IPS-20b (cell line): ENCODE data around the gene HINT2.

Source experiments
- H3K27ac ChIP-seq: one replicate; pipeline ENCODE4 v1.5.1; 2013; ENCODE audit warnings: low read length
- H3K27me3 ChIP-seq: 2 replicates; pipeline ENCODE4 v1.6.1; 2013; ENCODE audit warnings: mild to moderate bottlenecking, low read length, inconsistent platforms; ENCODE audit not compliant: insufficient read depth
- H3K36me3 ChIP-seq: 2 replicates; pipeline ENCODE4 v1.6.1; 2013; ENCODE audit warnings: low read depth, mild to moderate bottlenecking, inconsistent platforms, low read length, moderate library complexity; ENCODE audit not compliant: insufficient read depth
- H3K4me1 ChIP-seq: 2 replicates; pipeline ENCODE4 v1.6.1; 2013; ENCODE audit warnings: mild to moderate bottlenecking, control low read depth, inconsistent platforms, low read length, moderate library complexity; ENCODE audit not compliant: insufficient read depth
- H3K4me3 ChIP-seq: 2 replicates; pipeline ENCODE4 v1.5.1; 2013; ENCODE audit warnings: mild to moderate bottlenecking, low read length, inconsistent platforms
- H3K9ac ChIP-seq: 2 replicates; pipeline ENCODE4 v1.6.1; 2013; ENCODE audit warnings: low read depth, mild to moderate bottlenecking, inconsistent platforms, low read length, moderate library complexity
- H3K9me3 ChIP-seq: 2 replicates; pipeline ENCODE4 v1.6.1; 2013; ENCODE audit warnings: mild to moderate bottlenecking, low read depth, low read length, inconsistent platforms; ENCODE audit not compliant: insufficient read depth

HINT2 gene

GRCh38 chr9:35814841-35815543 lies at the start of gene HINT2:
TSS of gene HINT2 (minus strand) at chr9:35815042. CDS start at chr9:35814979, 63 bp downstream.
- H3K9ac ChIP-seq: peak within 1 kb of the TSS; percentile 89; the same call in 1 of the 2 replicates
- H3K27ac ChIP-seq: peak within 1 kb of the TSS; percentile 66
- H3K9me3 ChIP-seq: no peaks in the 10 kb centered on the region
- peaks cover 11% of the 10 kb centered on the region; the same call in 1 of the 2 replicates for H3K4me1 ChIP-seq
- no peaks in the 10 kb centered on the region for H3K36me3 ChIP-seq
- peak within 1 kb of the TSS; percentile 74 for H3K4me3 ChIP-seq
- no peaks in the 10 kb centered on the region for H3K27me3 ChIP-seq

- Histone ChIP-seq H3K36me3 (no peaks in the 10 kb centered on the region), H3K4me3 (no peak overlapping the region), H3K9me3 (no peaks in the 10 kb centered on the region), H3K27me3 (peaks cover 20% of the 10 kb centered on the region), H3K4me1 (no peaks in the 10 kb centered on the region), H3K27ac (no peak overlapping the region), H3K9ac (no peak overlapping the region)
These were observed 48.7 kb upstream of the HINT2 start for GRCh38 chr9:35863583-35863982.

GRCh38 chr9:35862328-35862727 lies 47.5 kb upstream of the HINT2 start:
- no peaks in the 10 kb centered on the region for H3K9me3 ChIP-seq
- no peaks in the 10 kb centered on the region for H3K36me3 ChIP-seq
- no peak overlapping the region for H3K4me3 ChIP-seq
- H3K4me1 ChIP-seq: no peaks in the 10 kb centered on the region
- no peak overlapping the region for H3K9ac ChIP-seq
- peaks cover 20% of the 10 kb centered on the region for H3K27me3 ChIP-seq
- no peak overlapping the region for H3K27ac ChIP-seq

- Histone ChIP-seq H3K9ac (no peak overlapping the region), H3K27me3 (peaks cover 20% of the 10 kb centered on the region), H3K4me1 (no peaks in the 10 kb centered on the region), H3K36me3 (no peaks in the 10 kb centered on the region), H3K27ac (no peak overlapping the region), H3K4me3 (no peak overlapping the region), H3K9me3 (no peaks in the 10 kb centered on the region)
These were observed 46.5 kb upstream of the HINT2 start for GRCh38 chr9:35861161-35861897.

GRCh38 chr9:35859990-35860339 lies 45.1 kb upstream of the HINT2 start:
- H3K36me3 ChIP-seq: no peaks in the 10 kb centered on the region
- no peaks in the 10 kb centered on the region for H3K4me1 ChIP-seq
- H3K27ac ChIP-seq: no peak overlapping the region
- H3K27me3 ChIP-seq: peaks cover 20% of the 10 kb centered on the region
- H3K9me3 ChIP-seq: no peaks in the 10 kb centered on the region
- H3K9ac ChIP-seq: no peak overlapping the region
- no peak overlapping the region for H3K4me3 ChIP-seq

GRCh38 chr9:35859310-35859989 lies 44.6 kb upstream of the HINT2 start:
- H3K9me3 ChIP-seq: no peaks in the 10 kb centered on the region
- H3K27me3 ChIP-seq: peaks cover 20% of the 10 kb centered on the region
- no peak overlapping the region for H3K9ac ChIP-seq
- H3K4me1 ChIP-seq: no peaks in the 10 kb centered on the region
- H3K4me3 ChIP-seq: no peak overlapping the region
- no peaks in the 10 kb centered on the region for H3K36me3 ChIP-seq
- H3K27ac ChIP-seq: no peak overlapping the region

- H3K4me1 ChIP-seq: no peaks in the 10 kb centered on the region
- peaks cover 20% of the 10 kb centered on the region for H3K27me3 ChIP-seq
- no peaks in the 10 kb centered on the region for H3K9me3 ChIP-seq
- no peak overlapping the region for H3K9ac ChIP-seq
- H3K27ac ChIP-seq: no peak overlapping the region
- no peaks in the 10 kb centered on the region for H3K36me3 ChIP-seq
- H3K4me3 ChIP-seq: no peak overlapping the region
These were observed 43.6 kb upstream of the HINT2 start for GRCh38 chr9:35858458-35858857.

GRCh38 chr9:35856882-35857281 lies 42.0 kb upstream of the HINT2 start:
- no peaks in the 10 kb centered on the region for H3K36me3 ChIP-seq
- H3K27me3 ChIP-seq: peaks cover 17% of the 10 kb centered on the region
- no peaks in the 10 kb centered on the region for H3K4me1 ChIP-seq
- no peak overlapping the region for H3K27ac ChIP-seq
- H3K9ac ChIP-seq: no peak overlapping the region
- H3K4me3 ChIP-seq: no peak overlapping the region
- H3K9me3 ChIP-seq: no peaks in the 10 kb centered on the region

GRCh38 chr9:35856206-35856605 lies 41.4 kb upstream of the HINT2 start:
- Histone ChIP-seq H3K9me3 (no peaks in the 10 kb centered on the region), H3K36me3 (no peaks in the 10 kb centered on the region), H3K27ac (no peak overlapping the region), H3K4me3 (no peak overlapping the region), H3K4me1 (no peaks in the 10 kb centered on the region), H3K27me3 (peaks cover 10% of the 10 kb centered on the region), H3K9ac (no peak overlapping the region)

GRCh38 chr9:35854091-35854762 lies 39.4 kb upstream of the HINT2 start:
- H3K36me3 ChIP-seq: no peaks in the 10 kb centered on the region
- no peaks in the 10 kb centered on the region for H3K4me1 ChIP-seq
- H3K27ac ChIP-seq: no peak overlapping the region
- H3K4me3 ChIP-seq: no peak overlapping the region
- no peaks in the 10 kb centered on the region for H3K9me3 ChIP-seq
- H3K27me3 ChIP-seq: no peaks in the 10 kb centered on the region
- H3K9ac ChIP-seq: no peak overlapping the region
